Fibroblast of peridontal ligament (primary cell): ENCODE results near the gene ZNF496.
A peak's percentile ranks its signal among the peaks of the same experiment; 100 is the strongest.

Experiments used
- DNase-seq: peaks from one replicate; pipeline ENCODE4 v3.0.0-alpha.2; 2010; ENCODE audit errors: extremely low read depth

The ZNF496 gene

GRCh38 chr1:247328311-247328710 is 3.4 kb downstream of the ZNF496 start:
- DNase-seq, result no peak

GRCh38 chr1:247326411-247327130 is 5.1 kb downstream of the ZNF496 start:
- no peak for DNase-seq

GRCh38 chr1:247324923-247325322 is 6.7 kb downstream of the ZNF496 start:
- no peak for DNase-seq

DNA sequence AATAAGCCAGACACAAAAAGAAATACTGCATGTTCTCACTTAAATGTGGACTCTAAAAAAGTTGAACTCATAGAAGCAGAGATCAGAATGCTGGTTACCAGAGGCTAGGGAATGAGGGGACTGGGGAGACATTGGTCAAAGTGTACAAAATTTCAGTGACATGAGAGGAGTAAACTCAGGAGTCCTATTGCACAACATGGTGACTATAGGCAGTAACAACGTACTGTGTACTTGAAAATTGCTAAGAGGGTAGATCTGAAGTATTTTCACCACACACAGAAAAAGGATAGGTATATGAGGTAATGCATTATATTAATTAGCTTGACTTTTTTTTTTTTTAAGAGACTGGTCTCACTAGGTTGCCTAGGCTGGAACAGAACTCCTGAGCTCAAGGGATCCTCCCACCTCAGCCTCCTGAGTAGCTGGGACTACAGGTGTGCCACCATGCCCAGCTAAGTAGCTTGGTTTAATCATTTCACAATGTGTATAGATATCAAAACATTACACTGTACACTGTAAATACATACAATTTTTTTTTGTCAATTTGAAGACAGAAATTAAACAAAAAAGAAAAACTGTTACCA is 7.4 kb downstream of the ZNF496 start:
- no peak for DNase-seq

GRCh38 chr1:247322849-247323586 is 8.6 kb downstream of the ZNF496 start:
- no peak for DNase-seq

GRCh38 chr1:247322442-247322841 is 9.2 kb downstream of the ZNF496 start:
- no peak for DNase-seq

GRCh38 chr1:247317702-247318101 is 14.0 kb downstream of the ZNF496 start:
- DNase-seq, result no peak

GRCh38 chr1:247316590-247317197 is 15.0 kb downstream of the ZNF496 start:
- DNase-seq, result no peak

- DNase-seq, result no peak
Observed at GRCh38 chr1:247304031-247304430, 27.6 kb downstream of the ZNF496 start.

DNA sequence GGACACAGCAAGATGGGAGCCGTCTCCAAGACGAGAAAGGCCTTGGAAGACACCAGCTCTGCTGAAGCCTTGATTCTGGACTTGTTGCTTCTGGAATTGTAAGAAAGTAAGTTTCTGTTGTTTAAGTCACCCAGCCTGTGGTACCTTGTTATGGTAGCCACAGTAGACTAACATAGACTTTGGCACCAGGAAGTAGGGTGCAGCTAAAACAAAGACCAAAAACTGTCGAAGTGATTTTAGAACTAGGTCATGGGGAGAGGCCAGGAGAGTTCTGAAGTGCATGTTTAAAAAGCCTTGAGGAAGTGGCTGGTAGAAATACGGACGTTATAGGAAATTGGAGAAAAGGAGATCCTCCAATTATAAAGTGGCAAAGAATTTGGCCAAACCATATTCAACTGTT is 28.5 kb downstream of the ZNF496 start:
- DNase-seq, result no peak

DNA sequence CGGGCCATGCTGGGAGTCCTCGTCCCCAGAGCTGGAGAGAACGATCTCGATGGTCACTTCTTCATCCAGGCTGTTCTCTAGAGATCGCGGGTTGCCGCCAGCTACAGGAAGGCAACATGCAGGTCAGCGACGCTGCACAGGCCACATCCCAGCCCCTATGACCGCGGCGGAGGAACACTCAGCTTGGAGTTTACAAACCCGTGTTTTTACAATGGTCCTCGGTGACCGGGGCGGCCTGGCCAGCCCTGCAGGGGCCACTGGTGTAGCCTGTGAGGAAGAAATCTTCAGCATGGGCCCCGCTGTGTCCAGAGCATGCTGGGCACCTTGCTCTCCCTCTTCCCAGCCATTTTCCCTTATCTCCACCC is 30.5 kb downstream of the ZNF496 start:
- no peak for DNase-seq

DNA sequence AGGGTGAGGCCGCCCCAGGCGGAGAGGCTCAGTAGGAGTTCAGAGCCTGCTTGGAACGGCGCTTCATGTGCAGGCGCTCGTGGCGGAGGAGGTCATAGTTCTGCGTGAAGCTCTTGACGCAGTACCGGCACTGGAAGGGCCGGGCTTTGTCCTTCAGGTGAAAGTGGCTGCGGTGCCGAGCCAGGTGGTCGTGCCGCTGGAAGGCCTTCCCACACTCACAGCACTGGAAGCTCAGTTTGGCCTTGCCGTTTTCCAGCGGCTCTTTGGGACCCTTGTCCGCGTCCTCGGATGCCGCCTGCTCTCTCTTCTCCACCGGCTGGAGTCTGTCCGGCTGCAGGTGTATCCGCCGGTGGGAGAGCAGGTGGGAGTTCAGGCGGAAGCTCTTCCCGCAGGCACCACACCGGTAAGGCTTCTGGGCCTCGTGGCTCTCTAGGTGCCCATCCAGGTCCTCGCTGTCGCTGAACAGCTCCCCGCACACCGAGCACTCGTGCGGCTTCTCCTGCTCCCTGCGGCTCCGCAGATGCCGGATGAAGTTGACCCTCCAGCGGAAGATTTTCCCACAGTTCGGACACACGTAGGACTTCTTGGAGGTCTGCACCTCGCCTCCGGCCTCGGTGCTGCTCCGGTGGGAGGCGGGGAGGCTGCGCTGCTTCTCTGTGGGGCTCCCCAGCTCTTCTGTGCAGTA is 31.0 kb downstream of the ZNF496 start:
- DNase-seq, result no peak

GRCh38 chr1:247299723-247300381 is 31.8 kb downstream of the ZNF496 start:
- DNase-seq, result no peak

DNA sequence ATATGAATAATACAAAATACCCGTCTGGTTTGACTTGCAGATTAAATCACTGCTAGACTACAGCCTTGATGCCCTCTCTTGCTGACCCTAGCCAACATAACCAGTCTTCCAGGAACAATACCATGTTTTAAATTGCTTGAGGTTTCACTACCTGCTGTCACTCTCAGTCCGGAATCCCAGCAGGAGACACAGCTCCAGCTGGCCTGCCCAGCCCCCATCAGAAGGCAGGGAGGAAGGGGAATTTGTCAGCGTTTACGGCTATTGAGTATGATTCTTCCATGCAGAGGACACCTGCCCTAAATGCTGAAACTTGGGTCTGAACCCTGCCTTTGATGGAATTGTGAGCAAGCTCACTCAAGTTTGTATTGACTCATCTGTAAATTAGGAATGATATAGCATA is 33.0 kb downstream of the ZNF496 start:
- DNase-seq, result no peak

GRCh38 chr1:247298124-247298481 is 33.6 kb downstream of the ZNF496 start:
- DNase-seq, result no peak

GRCh38 chr1:247297263-247298123 is 34.2 kb downstream of the ZNF496 start:
- DNase-seq, result no peak

GRCh38 chr1:247296599-247297180 is 35.0 kb downstream of the ZNF496 start:
- no peak for DNase-seq

GRCh38 chr1:247295746-247296145 is 35.9 kb downstream of the ZNF496 start:
- no peak for DNase-seq

GRCh38 chr1:247295274-247295684 is 36.4 kb downstream of the ZNF496 start:
- DNase-seq, result no peak

DNA sequence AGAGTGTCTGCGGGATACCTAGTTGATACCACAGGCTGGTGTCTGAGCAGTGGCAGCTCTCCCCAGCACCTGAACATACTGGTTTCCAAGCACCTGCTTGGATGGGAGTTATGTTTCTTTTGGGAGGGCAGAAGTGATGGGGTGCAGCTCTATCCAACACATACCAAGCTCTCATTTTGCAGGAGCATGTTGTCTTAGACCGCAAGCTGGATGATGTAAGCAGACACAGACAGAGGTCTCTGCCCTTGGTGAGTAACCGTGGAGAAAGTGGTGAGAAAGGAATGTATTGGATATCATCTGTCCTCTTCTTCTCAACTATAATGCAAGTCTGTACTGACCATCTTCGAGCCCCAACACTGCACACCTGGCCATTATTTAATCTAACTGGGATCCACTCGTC is 37.4 kb downstream of the ZNF496 start:
- DNase-seq, result peak; percentile 45
